ENCODE results near the gene GCK.

DNA sequence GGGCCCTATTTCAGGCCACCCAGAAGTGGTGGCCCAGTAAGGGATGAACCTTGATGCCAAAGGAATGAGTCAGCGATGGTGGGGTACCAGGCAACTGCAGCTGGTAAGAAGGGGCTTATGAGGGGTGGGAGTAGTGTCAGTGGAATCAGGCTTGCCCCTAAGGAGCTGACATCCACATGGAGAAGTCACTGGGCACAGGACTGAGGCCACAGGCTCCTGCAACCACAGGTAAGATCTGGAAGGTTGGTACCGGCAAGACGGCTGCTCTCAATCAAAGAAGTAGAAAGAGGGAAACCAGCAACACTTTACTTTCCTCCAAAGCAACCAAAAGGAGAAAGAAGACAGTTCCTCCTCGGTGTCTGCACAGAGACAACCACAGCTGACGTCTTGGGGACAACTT is 2.5 kb downstream of the GCK start:
- TF ChIP-seq NFIC (IDR thresholded peaks at IDR 0.05) (no peak), RAD21 (IDR thresholded peaks at IDR 0.05; ENCODE audit: low read depth) (no peak), TCF12 (IDR thresholded peaks at IDR 0.05; ENCODE audit: low read depth) (no peak), EGR1 (IDR thresholded peaks at IDR 0.05) (no peak), TAF1 (IDR thresholded peaks at IDR 0.05; ENCODE audit: low read depth) (no peak), YY1 (IDR thresholded peaks at IDR 0.05; ENCODE audit: low read depth) (no peak)
- TF ChIP-seq, protein P1, sequence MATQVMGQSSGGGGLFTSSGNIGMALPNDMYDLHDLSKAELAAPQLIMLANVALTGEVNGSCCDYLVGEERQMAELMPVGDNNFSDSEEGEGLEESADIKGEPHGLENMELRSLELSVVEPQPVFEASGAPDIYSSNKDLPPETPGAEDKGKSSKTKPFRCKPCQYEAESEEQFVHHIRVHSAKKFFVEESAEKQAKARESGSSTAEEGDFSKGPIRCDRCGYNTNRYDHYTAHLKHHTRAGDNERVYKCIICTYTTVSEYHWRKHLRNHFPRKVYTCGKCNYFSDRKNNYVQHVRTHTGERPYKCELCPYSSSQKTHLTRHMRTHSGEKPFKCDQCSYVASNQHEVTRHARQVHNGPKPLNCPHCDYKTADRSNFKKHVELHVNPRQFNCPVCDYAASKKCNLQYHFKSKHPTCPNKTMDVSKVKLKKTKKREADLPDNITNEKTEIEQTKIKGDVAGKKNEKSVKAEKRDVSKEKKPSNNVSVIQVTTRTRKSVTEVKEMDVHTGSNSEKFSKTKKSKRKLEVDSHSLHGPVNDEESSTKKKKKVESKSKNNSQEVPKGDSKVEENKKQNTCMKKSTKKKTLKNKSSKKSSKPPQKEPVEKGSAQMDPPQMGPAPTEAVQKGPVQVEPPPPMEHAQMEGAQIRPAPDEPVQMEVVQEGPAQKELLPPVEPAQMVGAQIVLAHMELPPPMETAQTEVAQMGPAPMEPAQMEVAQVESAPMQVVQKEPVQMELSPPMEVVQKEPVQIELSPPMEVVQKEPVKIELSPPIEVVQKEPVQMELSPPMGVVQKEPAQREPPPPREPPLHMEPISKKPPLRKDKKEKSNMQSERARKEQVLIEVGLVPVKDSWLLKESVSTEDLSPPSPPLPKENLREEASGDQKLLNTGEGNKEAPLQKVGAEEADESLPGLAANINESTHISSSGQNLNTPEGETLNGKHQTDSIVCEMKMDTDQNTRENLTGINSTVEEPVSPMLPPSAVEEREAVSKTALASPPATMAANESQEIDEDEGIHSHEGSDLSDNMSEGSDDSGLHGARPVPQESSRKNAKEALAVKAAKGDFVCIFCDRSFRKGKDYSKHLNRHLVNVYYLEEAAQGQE (IDR thresholded peaks at IDR 0.05; ENCODE audit: low read depth): no peak
- TF ChIP-seq, protein P2, sequence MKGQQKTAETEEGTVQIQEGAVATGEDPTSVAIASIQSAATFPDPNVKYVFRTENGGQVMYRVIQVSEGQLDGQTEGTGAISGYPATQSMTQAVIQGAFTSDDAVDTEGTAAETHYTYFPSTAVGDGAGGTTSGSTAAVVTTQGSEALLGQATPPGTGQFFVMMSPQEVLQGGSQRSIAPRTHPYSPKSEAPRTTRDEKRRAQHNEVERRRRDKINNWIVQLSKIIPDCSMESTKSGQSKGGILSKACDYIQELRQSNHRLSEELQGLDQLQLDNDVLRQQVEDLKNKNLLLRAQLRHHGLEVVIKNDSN (IDR thresholded peaks at IDR 0.05): no peak
- TF ChIP-seq, protein P3, sequence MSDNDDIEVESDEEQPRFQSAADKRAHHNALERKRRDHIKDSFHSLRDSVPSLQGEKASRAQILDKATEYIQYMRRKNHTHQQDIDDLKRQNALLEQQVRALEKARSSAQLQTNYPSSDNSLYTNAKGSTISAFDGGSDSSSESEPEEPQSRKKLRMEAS (IDR thresholded peaks at IDR 0.05): no peak
